Fibroblast of mammary gland (primary cell): ENCODE results near the gene PCK1.

ENCODE experiments used
- DNase-seq: peaks from one replicate; pipeline ENCODE4 v3.0.0-alpha.2; 2010; ENCODE audit warnings: low read depth
- H3K4me3 ChIP-seq: 2 replicates; pipeline ENCODE4 v1.5.1; 2011; ENCODE audit warnings: low read depth, mild to moderate bottlenecking, low read length, moderate library complexity; ENCODE audit not compliant: control insufficient read depth
- TF ChIP-seq, protein P1 (sequence below): conservative IDR thresholded peaks from 2 replicates; pipeline ENCODE4 v1.5.1; 2011; ENCODE audit warnings: low read depth, low read length, inconsistent platforms; ENCODE audit not compliant: control insufficient read depth, insufficient read depth

PCK1 gene

GRCh38 chr20:57536120-57536708 is 24.7 kb upstream of the PCK1 start:
- TF ChIP-seq, protein P1, sequence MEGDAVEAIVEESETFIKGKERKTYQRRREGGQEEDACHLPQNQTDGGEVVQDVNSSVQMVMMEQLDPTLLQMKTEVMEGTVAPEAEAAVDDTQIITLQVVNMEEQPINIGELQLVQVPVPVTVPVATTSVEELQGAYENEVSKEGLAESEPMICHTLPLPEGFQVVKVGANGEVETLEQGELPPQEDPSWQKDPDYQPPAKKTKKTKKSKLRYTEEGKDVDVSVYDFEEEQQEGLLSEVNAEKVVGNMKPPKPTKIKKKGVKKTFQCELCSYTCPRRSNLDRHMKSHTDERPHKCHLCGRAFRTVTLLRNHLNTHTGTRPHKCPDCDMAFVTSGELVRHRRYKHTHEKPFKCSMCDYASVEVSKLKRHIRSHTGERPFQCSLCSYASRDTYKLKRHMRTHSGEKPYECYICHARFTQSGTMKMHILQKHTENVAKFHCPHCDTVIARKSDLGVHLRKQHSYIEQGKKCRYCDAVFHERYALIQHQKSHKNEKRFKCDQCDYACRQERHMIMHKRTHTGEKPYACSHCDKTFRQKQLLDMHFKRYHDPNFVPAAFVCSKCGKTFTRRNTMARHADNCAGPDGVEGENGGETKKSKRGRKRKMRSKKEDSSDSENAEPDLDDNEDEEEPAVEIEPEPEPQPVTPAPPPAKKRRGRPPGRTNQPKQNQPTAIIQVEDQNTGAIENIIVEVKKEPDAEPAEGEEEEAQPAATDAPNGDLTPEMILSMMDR: no peak
- H3K4me3 ChIP-seq: no peak overlapping the region

DNA sequence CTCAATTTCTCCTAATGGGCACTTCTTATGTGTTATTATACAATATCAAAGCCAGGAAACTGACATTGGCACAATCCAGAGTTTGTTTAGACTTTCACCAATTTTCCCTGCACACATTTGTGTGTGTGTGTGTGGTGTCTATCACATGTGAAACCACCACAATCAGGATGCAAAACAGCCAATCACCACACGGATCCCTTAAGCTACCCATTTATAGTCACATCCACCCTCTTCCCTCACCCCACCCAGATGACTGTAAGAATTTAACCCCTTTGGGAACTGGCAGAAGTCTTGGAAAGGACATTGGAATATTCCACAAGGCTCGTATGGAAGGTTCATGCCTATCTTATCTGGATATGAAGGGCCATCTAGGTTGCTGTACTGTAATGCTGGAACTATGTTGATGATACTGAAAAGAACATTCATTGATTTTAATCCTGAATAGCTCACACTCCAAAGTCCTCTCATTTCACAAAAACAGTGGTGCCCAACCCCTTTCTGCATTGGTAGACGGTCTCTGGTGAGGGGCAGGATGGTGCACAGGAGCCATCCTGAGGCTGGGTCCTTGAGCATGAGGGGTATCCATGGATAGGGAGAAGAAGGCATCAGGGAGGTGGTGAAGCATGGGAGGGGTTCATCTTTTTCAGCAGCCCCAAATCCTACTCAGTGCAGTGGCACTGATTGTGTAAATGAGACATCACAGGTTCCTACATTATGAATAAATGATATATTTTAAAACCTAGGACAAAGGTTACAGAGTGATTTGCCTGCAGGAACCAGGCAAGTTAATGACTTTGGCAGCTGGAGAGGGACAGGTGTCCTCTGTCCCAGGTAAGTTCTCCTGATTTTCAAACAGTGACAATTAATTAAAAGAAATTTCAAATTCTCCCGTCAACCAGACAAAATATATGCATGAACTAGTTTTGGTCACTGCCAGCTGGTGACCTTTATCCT is 23.9 kb upstream of the PCK1 start:
- TF ChIP-seq, protein P1: no peak
- H3K4me3 ChIP-seq: no peak overlapping the region
- DNase-seq: no peak

More at GRCh38 chr20:57536120-57536708, 24.7 kb upstream of the PCK1 start:
- no peak for DNase-seq

DNA sequence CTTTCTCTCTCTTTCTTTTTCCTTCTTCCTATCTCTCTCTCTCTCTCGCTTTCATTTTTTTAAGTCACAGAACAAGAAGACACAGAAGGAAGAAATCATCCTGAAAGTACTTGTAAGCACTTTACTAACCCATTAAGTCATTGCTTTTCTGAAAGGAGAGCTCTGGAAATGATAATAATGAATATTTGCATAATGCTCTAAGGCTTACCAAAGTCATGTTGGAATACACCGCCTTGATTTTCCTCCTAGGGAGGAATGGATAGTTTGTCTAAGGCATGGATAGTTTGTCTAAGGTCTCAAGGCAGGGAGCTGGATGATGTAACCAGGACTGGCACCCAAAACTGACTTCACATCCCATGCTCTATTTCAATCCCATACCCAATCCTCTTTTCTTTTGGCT is 23.1 kb upstream of the PCK1 start:
- DNase-seq: no peak
- TF ChIP-seq, protein P1: no peak
- H3K4me3 ChIP-seq: no peak overlapping the region

- TF ChIP-seq, protein P1: no peak
- DNase-seq: no peak
- no peak overlapping the region for H3K4me3 ChIP-seq
These were observed 21.0 kb upstream of the PCK1 start for GRCh38 chr20:57539889-57540288.

DNA sequence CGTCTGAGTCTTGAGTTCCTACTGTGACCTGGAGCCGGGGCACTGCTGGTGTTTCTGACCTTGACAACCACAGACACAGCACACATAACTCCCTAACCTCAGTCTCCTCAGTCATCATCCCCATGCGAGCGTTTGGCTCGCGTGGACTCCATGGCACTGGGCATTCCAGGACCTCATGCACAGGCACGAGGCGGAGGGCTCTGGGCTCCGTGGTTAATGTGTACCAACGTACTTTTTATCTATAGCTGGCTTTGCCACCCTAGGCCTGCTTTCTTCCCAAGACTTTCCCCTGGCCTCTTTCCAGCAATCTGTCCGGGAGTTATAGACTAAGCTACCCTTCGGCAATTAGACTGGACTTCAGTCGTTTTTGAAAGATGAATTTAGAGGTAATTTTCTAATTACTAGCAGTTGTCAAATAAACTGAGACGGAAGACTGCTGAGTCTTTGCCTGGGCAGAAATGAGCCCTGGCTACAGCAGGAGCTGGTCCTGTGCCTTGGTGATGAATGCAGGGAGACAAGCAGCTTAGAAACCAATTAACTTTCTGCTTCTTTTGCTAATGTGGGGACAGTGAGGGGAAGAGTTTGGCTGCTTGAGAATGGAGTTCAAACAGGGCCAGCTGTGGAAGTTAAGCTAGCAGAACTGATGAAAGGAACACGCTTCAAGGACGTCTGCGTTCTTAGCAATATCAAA is 19.9 kb upstream of the PCK1 start:
- H3K4me3 ChIP-seq: no peak overlapping the region
- no peak for DNase-seq
- TF ChIP-seq, protein P1: no peak

- no peak overlapping the region for H3K4me3 ChIP-seq
- TF ChIP-seq, protein P1: no peak
- no peak for DNase-seq
These were observed 17.2 kb upstream of the PCK1 start for GRCh38 chr20:57543754-57544153.
